Fibroblast of lung (primary cell): ENCODE measurements around the gene MARCKS. TPM values are rescaled to one million over a fixed set of nuclear protein-coding genes. Genes with fewer than 3 reads are reported as not detected.
A peak's percentile ranks its signal among the peaks of the same experiment; 100 is the strongest.

ENCODE experiments used
- DNase-seq, 2 donors: peaks; one replicate each; pipeline versions ENCODE4 v3.0.0 to v3.0.0-alpha.2; 2010; ENCODE audit warnings: low read depth in 2 of 2
- H2AFZ ChIP-seq: 2 replicates; pipeline ENCODE4 v1.5.1; 2012; ENCODE audit warnings: low read length, control low read depth, inconsistent platforms
- H3K27ac ChIP-seq: 2 replicates; pipeline ENCODE4 v1.5.1; 2011; ENCODE audit warnings: low read length, control low read depth; ENCODE audit not compliant: insufficient read depth
- H3K27me3 ChIP-seq: 2 replicates; pipeline ENCODE4 v1.5.1; 2011; ENCODE audit warnings: mild to moderate bottlenecking, low read length; ENCODE audit not compliant: control insufficient read depth, insufficient read depth
- H3K36me3 ChIP-seq: 2 replicates; pipeline ENCODE4 v1.5.1; 2011; ENCODE audit warnings: low read length; ENCODE audit not compliant: control insufficient read depth, insufficient read depth
- H3K4me1 ChIP-seq: 2 replicates; pipeline ENCODE4 v1.5.1; 2011; ENCODE audit warnings: low read length; ENCODE audit not compliant: control insufficient read depth, insufficient read depth; ENCODE audit errors: extremely low read depth
- H3K4me2 ChIP-seq: 2 replicates; pipeline ENCODE4 v1.5.1; 2011; ENCODE audit warnings: low read length, control low read depth; ENCODE audit not compliant: insufficient read depth; ENCODE audit errors: extremely low read depth
- H3K4me3 ChIP-seq, 4 experiments: fragments of 200-600 bp in 1 of 4; sonication (generic) in 1 of 4; replicated peaks in 1 of 4; 2 replicates each; pipeline ENCODE4 v1.5.1; 2011 to 2016; ENCODE audit warnings: low read length in 4 of 4, low read depth in 3 of 4, mild to moderate bottlenecking in 3 of 4, control low read depth in 2 of 4, inconsistent platforms in 1 of 4, mixed read lengths in 1 of 4; ENCODE audit not compliant: insufficient read depth in 1 of 4; ENCODE audit errors: control extremely low read depth in 1 of 4
- H3K79me2 ChIP-seq: 2 replicates; pipeline ENCODE4 v1.5.1; 2012; ENCODE audit warnings: mild to moderate bottlenecking, low read length, inconsistent platforms; ENCODE audit not compliant: control insufficient read depth, insufficient read depth
- H3K9ac ChIP-seq: 2 replicates; pipeline ENCODE4 v1.5.1; 2011; ENCODE audit warnings: mild to moderate bottlenecking, low read length, control low read depth; ENCODE audit not compliant: insufficient read depth
- H3K9me3 ChIP-seq: 2 replicates; pipeline ENCODE4 v1.5.1; 2012; ENCODE audit warnings: low read depth, low read length; ENCODE audit not compliant: control insufficient read depth, insufficient read depth
- H4K20me1 ChIP-seq: 2 replicates; pipeline ENCODE4 v1.5.1; 2011; ENCODE audit warnings: low read length; ENCODE audit not compliant: control insufficient read depth, insufficient read depth; ENCODE audit errors: extremely low read depth
- CTCF ChIP-seq, 2 donors: IDR thresholded peaks in 1 of 2; conservative IDR thresholded peaks in 1 of 2; 1 replicate in 1 of 2; 2 replicates in 1 of 2; pipeline ENCODE4 v1.5.1; 2011 to 2012; ENCODE audit warnings: low read length in 2 of 2, control low read depth in 1 of 2, inconsistent platforms in 1 of 2, low read depth in 1 of 2, mild to moderate bottlenecking in 1 of 2
- EZH2 ChIP-seq: IDR thresholded peaks from 2 replicates; pipeline ENCODE4 v1.5.1; 2012; ENCODE audit warnings: low read length, control low read depth, mild to moderate bottlenecking; ENCODE audit errors: missing control alignments
- polyA plus RNA-seq, 2 donors: library from polyadenylated mRNA; depleted of rRNA in 1 of 2; stranded (reverse) in 1 of 2; unstranded in 1 of 2; fragments of >200 nt; gene quantifications; 2 replicates each; pipeline ENCODE4 v1.2.1, GENCODE V29; 2011 to 2012; ENCODE audit warnings: missing spikeins in 1 of 2
- total RNA-seq: library from RNA; depleted of rRNA; stranded (reverse); fragments of >200 nt; gene quantifications from 2 replicates; pipeline ENCODE4 v1.2.1, GENCODE V29; 2014

Gene MARCKS
- total and polyA plus RNA-seq, 2 donors (not counting 1 experiment from before 2014, with no cell fraction given), result 103 to 121 TPM

GRCh38 chr6:113860181-113860955 lies 3.2 kb downstream of the MARCKS start:
- Histone ChIP-seq H3K9ac (peak overlapping the region; percentile 96), H4K20me1 (no peaks in the 10 kb centered on the region), H3K27ac (peak overlapping the region; percentile 99), H3K4me3 (peak overlapping the region; percentile 43 to 93 (median 71)), H2AFZ (no peak overlapping the region), H3K4me2 (peak overlapping the region; percentile 61), H3K27me3 (no peaks in the 10 kb centered on the region), H3K36me3 (no peaks in the 10 kb centered on the region), H3K9me3 (no peaks in the 10 kb centered on the region), H3K79me2 (peaks cover 61% of the 10 kb centered on the region), H3K4me1 (no peaks in the 10 kb centered on the region)
- TF ChIP-seq EZH2 (no peak), CTCF (conservative IDR thresholded peaks at IDR 0.05 in 1 of 2, IDR thresholded peaks at IDR 0.05 in 1 of 2; ENCODE audit: low read depth in 1 of 2, low read length in 2 of 2) (no peak)
- peak; percentile 49 to 58 for DNase-seq

DNA sequence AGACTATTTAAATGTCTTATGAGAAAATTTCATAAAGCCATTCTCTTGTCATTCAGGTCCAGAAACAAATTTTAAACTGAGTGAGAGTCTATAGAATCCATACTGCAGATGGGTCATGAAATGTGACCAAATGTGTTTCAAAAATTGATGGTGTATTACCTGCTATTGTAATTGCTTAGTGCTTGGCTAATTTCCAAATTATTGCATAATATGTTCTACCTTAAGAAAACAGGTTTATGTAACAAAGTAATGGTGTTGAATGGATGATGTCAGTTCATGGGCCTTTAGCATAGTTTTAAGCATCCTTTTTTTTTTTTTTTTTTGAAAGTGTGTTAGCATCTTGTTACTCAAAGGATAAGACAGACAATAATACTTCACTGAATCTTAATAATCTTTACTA lies 5.0 kb downstream of the MARCKS start:
- H3K27me3 ChIP-seq, result no peaks in the 10 kb centered on the region
- H3K27ac ChIP-seq, result no peak overlapping the region
- H3K79me2 ChIP-seq, result peaks cover 59% of the 10 kb centered on the region
- no peak overlapping the region for H3K4me2 ChIP-seq
- H2AFZ ChIP-seq, result no peak overlapping the region
- no peak overlapping the region for H3K9ac ChIP-seq
- no peaks in the 10 kb centered on the region for H3K9me3 ChIP-seq
- DNase-seq, result peak in 1 of 2 donors; percentile 34
- no peaks in the 10 kb centered on the region for H3K36me3 ChIP-seq
- no peaks in the 10 kb centered on the region for H4K20me1 ChIP-seq
- TF ChIP-seq CTCF (conservative IDR thresholded peaks at IDR 0.05 in 1 of 2, IDR thresholded peaks at IDR 0.05 in 1 of 2; ENCODE audit: low read depth in 1 of 2, low read length in 2 of 2) (no peak), EZH2 (no peak)
- H3K4me3 ChIP-seq, result peak overlapping the region in 1 of 4 experiments; percentile 93
- H3K4me1 ChIP-seq, result no peaks in the 10 kb centered on the region

DNA sequence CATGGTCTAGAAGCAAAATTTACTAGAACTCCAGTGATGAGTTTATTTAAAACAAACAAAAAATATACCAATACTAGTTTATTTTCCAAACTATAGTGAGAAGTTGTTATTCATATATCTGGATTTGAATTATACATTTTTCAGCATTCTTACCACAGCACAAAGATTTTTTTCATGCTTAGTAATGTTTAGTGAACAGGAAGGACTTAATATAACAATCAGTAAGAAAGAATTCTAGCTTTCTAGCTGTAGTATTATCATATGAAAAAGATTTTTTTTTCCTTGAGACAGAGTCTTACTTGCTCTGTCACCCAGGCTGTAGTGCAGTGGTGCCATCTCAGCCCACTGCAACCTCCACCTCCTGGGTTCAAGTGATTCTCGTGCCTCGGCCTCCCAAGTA lies 13.8 kb downstream of the MARCKS start:
- Histone ChIP-seq H3K79me2 (no peaks in the 10 kb centered on the region), H3K27ac (no peak overlapping the region), H3K27me3 (no peaks in the 10 kb centered on the region), H3K4me2 (no peak overlapping the region), H3K9ac (no peak overlapping the region), H3K9me3 (no peaks in the 10 kb centered on the region), H4K20me1 (no peaks in the 10 kb centered on the region), H2AFZ (no peak overlapping the region), H3K4me3 (no peak overlapping the region), H3K4me1 (peaks cover 3% of the 10 kb centered on the region), H3K36me3 (no peaks in the 10 kb centered on the region)
- TF ChIP-seq CTCF (conservative IDR thresholded peaks at IDR 0.05 in 1 of 2, IDR thresholded peaks at IDR 0.05 in 1 of 2; ENCODE audit: low read depth in 1 of 2, low read length in 2 of 2) (no peak), EZH2 (no peak)
- no peak for DNase-seq
